B cell (primary cell): ENCODE measurements around the gene UBAC2. TPM values are rescaled to one million over a fixed set of nuclear protein-coding genes. Genes with fewer than 3 reads are reported as not detected.

Source experiments
- ATAC-seq: fragments of 200-7000 bp; cut with Tn5 transposase; one replicate; pipeline ENCODE4 v1.10.0; 2021; ENCODE audit warnings: low read depth, mild to moderate bottlenecking, moderate number of reproducible peaks, moderate library complexity
- CTCF ChIA-PET: fragments of 350-600 bp; sonication (Branson Sonifier 250); formaldehyde crosslinking; loops from one replicate; lab custom pipeline; 2021; ENCODE audit warnings: antibody characterized with exemption, inconsistent platforms; lab: Charles Lee
- POLR2A ChIA-PET: fragments of 350-600 bp; sonication (Branson Sonifier 250); formaldehyde crosslinking; loops from one replicate; lab custom pipeline; 2021; ENCODE audit warnings: antibody characterized with exemption; lab: Charles Lee
- DNase-seq: peaks from one replicate; pipeline ENCODE4 v3.0.0; 2013
- H2AFZ ChIP-seq: 2 replicates; pipeline ENCODE4 v1.6.1; 2012; ENCODE audit warnings: mild to moderate bottlenecking, low read depth, low read length; ENCODE audit not compliant: insufficient read depth, poor library complexity, severe bottlenecking
- H3K27ac ChIP-seq, 2 donors: 1 replicate in 1 of 2; 2 replicates in 1 of 2; pipeline ENCODE4 v1.5.1; 2012 to 2013; ENCODE audit warnings: low read length in 2 of 2, mild to moderate bottlenecking in 2 of 2, moderate library complexity in 1 of 2
- H3K27me3 ChIP-seq, 4 experiments: fragments of 200-600 bp in 1 of 4; sonication (generic) in 1 of 4; replicated peaks in 1 of 4; 1 replicate in 2 of 4; 2 replicates in 2 of 4; pipeline versions ENCODE4 v1.6.1 to v1.7.0; 2013 to 2016; ENCODE audit warnings: low read length in 3 of 4, mild to moderate bottlenecking in 2 of 4, mixed read lengths in 1 of 4, moderate library complexity in 1 of 4; ENCODE audit not compliant: insufficient read depth in 4 of 4, control insufficient read depth in 3 of 4; ENCODE audit errors: control extremely low read depth in 1 of 4
- H3K36me3 ChIP-seq, 2 experiments: replicated peaks in 1 of 2; 1 replicate in 1 of 2; 2 replicates in 1 of 2; pipeline versions ENCODE4 v1.6.1 to v1.7.1; 2013; ENCODE audit warnings: low read length in 1 of 2; ENCODE audit not compliant: insufficient read depth in 2 of 2, control insufficient read depth in 1 of 2; ENCODE audit errors: control extremely low read depth in 1 of 2, extremely low read depth in 1 of 2
- H3K4me1 ChIP-seq, 2 donors: fragments of 200-600 bp in 1 of 2; sonication (generic) in 1 of 2; 1 replicate in 1 of 2; 2 replicates in 1 of 2; pipeline versions ENCODE4 v1.5.1 to v1.6.1; 2013 to 2017; ENCODE audit warnings: low read length in 2 of 2; ENCODE audit not compliant: control insufficient read depth in 2 of 2, insufficient read depth in 2 of 2
- H3K4me2 ChIP-seq: replicated peaks from 2 replicates; pipeline ENCODE3; 2012; ENCODE audit warnings: mild to moderate bottlenecking, low read depth, low read length; ENCODE audit not compliant: poor library complexity, severe bottlenecking
- H3K4me3 ChIP-seq, 5 experiments: fragments of 200-600 bp in 1 of 5; sonication (generic) in 1 of 5; 1 replicate in 3 of 5; 2 replicates in 2 of 5; pipeline versions ENCODE4 v1.5.1 to v1.7.0; 2011 to 2016; ENCODE audit warnings: low read length in 4 of 5, mild to moderate bottlenecking in 4 of 5, low read depth in 2 of 5, control low read depth in 1 of 5, moderate library complexity in 1 of 5; ENCODE audit not compliant: insufficient read depth in 1 of 5; ENCODE audit errors: control extremely low read depth in 1 of 5, extremely low read depth in 1 of 5
- H3K79me2 ChIP-seq: fragments of 200-600 bp; sonication (generic); one replicate; pipeline ENCODE4 v1.6.0; 2016; ENCODE audit warnings: low read length; ENCODE audit not compliant: control insufficient read depth, insufficient read depth
- H3K9ac ChIP-seq: fragments of 200-600 bp; sonication (generic); 2 replicates; pipeline ENCODE4 v1.6.1; 2017; ENCODE audit warnings: mild to moderate bottlenecking, low read length, moderate library complexity
- H3K9me3 ChIP-seq, 3 donors: one replicate each; pipeline versions ENCODE4 v1.6.1 to v1.7.1; 2013; ENCODE audit warnings: low read length in 2 of 3; ENCODE audit not compliant: control insufficient read depth in 2 of 3, insufficient read depth in 1 of 3; ENCODE audit errors: control extremely low read depth in 1 of 3
- H4K20me1 ChIP-seq: 2 replicates; pipeline ENCODE4 v1.6.0; 2012; ENCODE audit warnings: mild to moderate bottlenecking, low read length; ENCODE audit not compliant: insufficient read depth, control insufficient read depth, poor library complexity, severe bottlenecking
- H3K27ac Mint-ChIP-seq: one replicate; pipeline ENCODE4 v1.8.0; 2021; ENCODE audit warnings: mixed read lengths
- H3K27me3 Mint-ChIP-seq: one replicate; pipeline ENCODE4 v1.8.0; 2021; ENCODE audit warnings: mixed read lengths
- H3K4me1 Mint-ChIP-seq: one replicate; pipeline ENCODE4 v1.8.0; 2021; ENCODE audit warnings: mixed read lengths
- H3K4me3 Mint-ChIP-seq: one replicate; pipeline ENCODE4 v1.8.0; 2021; ENCODE audit warnings: mixed read lengths
- H3K9me3 Mint-ChIP-seq: one replicate; pipeline ENCODE4 v1.8.0; 2022; ENCODE audit warnings: mixed read lengths; ENCODE audit not compliant: insufficient read depth
- CTCF ChIP-seq: fragments of 200-600 bp; IDR thresholded peaks from one replicate; pipeline ENCODE4 v1.8.0; 2022; ENCODE audit warnings: antibody characterized with exemption, mild to moderate bottlenecking
- EZH2 ChIP-seq: IDR thresholded peaks from 2 replicates; pipeline ENCODE4 v1.6.1; 2012; ENCODE audit warnings: borderline replicate concordance, low read depth, mild to moderate bottlenecking, moderate library complexity, low read length; ENCODE audit not compliant: insufficient read depth, poor library complexity, severe bottlenecking
- WGBS: methylation state at CpG from one replicate; pipeline ENCODE4 v1.1.5; 2013; ENCODE audit warnings: missing lambda C conversion rate; ENCODE audit not compliant: insufficient coverage; 5-methylcytosine and 5-hydroxymethylcytosine counted together
- intact Hi-C: fragments of 100-400 bp; cut with micrococcal nuclease; formaldehyde crosslinking; loops from one replicate; pipeline ENCODE4 v1.10.0; 2022
- polyA plus RNA-seq: library from polyadenylated mRNA; depleted of rRNA; stranded (reverse); fragments of >200 nt; gene quantifications from 2 replicates; pipeline ENCODE4 v1.2.3, GENCODE V29; 2012
- total RNA-seq, 2 donors: library from RNA; stranded (reverse); fragments of 120-200 nt in 1 of 2; gene quantifications; 1 replicate in 1 of 2; 2 replicates in 1 of 2; pipeline versions ENCODE4 v1.2.3 to v1.2.4, GENCODE V29; 2013 to 2022

UBAC2 gene
- total and polyA plus RNA-seq, 2 donors (not counting 1 experiment from before 2014, with no cell fraction given) = 56.3 to 60.8 TPM

GRCh38 chr13:99255271-99255670, 54.6 kb downstream of the UBAC2 start:
- Mint-ChIP-seq H3K27ac (peak overlapping the region; percentile 73), H3K4me1 (peaks cover 70% of the 10 kb centered on the region), H3K9me3 (no peaks in the 10 kb centered on the region), H3K27me3 (no peaks in the 10 kb centered on the region), H3K4me3 (peak overlapping the region; percentile 90)
- Histone ChIP-seq H4K20me1 (peaks cover 5% of the 10 kb centered on the region), H3K4me2 (peak overlapping the region; percentile 84), H3K36me3 (peaks cover 0 to 47% of the 10 kb centered on the region in 2 experiments), H3K79me2 (peaks cover 85% of the 10 kb centered on the region), H3K4me3 (peak overlapping the region in 2 of 5 experiments; percentile 84 to 98), H2AFZ (no peak overlapping the region), H3K9me3 (peaks cover 0 to 2% (median 0%) of the 10 kb centered on the region in 3 donors), H3K9ac (peak overlapping the region; percentile 84), H3K27me3 (no peaks in the 10 kb centered on the region), H3K4me1 (peaks cover 33 to 40% of the 10 kb centered on the region in 2 donors), H3K27ac (peak overlapping the region; percentile 86 to 90)
- no peak for DNase-seq
- TF ChIP-seq EZH2 = no peak
- TF ChIP-seq CTCF = no peak
- 86% methylated on average over 7 of the region's 10 CpGs for WGBS
- ChIA-PET POLR2A (interaction anchor here (1.2 to 3.3 kb wide), 2 partner anchors 51 to 58 kb away, joined by 3 to 17 read pairs; no protein-coding TSS in a partner anchor), CTCF (interaction anchor here (1.1 to 9.6 kb wide), 8 partner anchors 13 to 185 kb away, joined by 3 to 109 read pairs (median 23); partner anchors contain the start of gene UBAC2)
- intact Hi-C loops = loop anchor here (10.0 kb wide), 1 partner anchor 350 kb away; the partner anchor contains the start of gene CLYBL
- no peak for ATAC-seq

GRCh38 chr13:99256283-99256682, 55.6 kb downstream of the UBAC2 start:
- Histone ChIP-seq H2AFZ (no peak overlapping the region), H3K79me2 (peaks cover 85% of the 10 kb centered on the region), H4K20me1 (peaks cover 5% of the 10 kb centered on the region), H3K4me3 (peak overlapping the region; percentile 60 to 98 (median 79)), H3K9ac (peak overlapping the region; percentile 84), H3K9me3 (peaks cover 0 to 2% (median 0%) of the 10 kb centered on the region in 3 donors), H3K4me2 (peak overlapping the region; percentile 84), H3K36me3 (peaks cover 0 to 42% of the 10 kb centered on the region in 2 experiments), H3K4me1 (peaks cover 44 to 50% of the 10 kb centered on the region in 2 donors), H3K27ac (peak overlapping the region; percentile 86 to 90), H3K27me3 (no peaks in the 10 kb centered on the region)
- Mint-ChIP-seq H3K27ac (peak overlapping the region; percentile 86), H3K9me3 (no peaks in the 10 kb centered on the region), H3K27me3 (no peaks in the 10 kb centered on the region), H3K4me3 (peak overlapping the region; percentile 90), H3K4me1 (peaks cover 74% of the 10 kb centered on the region)
- ChIA-PET POLR2A (interaction anchor here (0.7 to 3.3 kb wide), 4 partner anchors 19 to 59 kb away, joined by 3 to 17 read pairs (median 4); no protein-coding TSS in a partner anchor), CTCF (interaction anchor here (0.9 to 9.6 kb wide), 14 partner anchors 11 to 287 kb away, joined by 3 to 109 read pairs (median 4); partner anchors contain the start of gene UBAC2)
- intact Hi-C loops = loop anchor here (1.0 to 10.0 kb wide), 2 partner anchors 52 to 349 kb away; partner anchors contain the start of gene CLYBL
- DNase-seq (peak; percentile 66), ATAC-seq (peak; percentile 43)
- 0% methylated on average over 1 of the region's 2 CpGs for WGBS
- TF ChIP-seq CTCF (no peak), EZH2 (no peak)
